Activated CD4-positive, alpha-beta T cell treated with anti-CD3 and anti-CD28 coated beads, Interleukin-10, Interleukin-2, amounts not matched to agents 100 ng/mL and 50 ng/mL, durations not matched to agents 16 hours and 8 hours (primary cell): ENCODE data around the gene LRRC34.

Experiments used
- DNase-seq: peaks from one replicate; pipeline ENCODE4 v3.0.0-alpha.2; 2020

The LRRC34 gene

GRCh38 chr3:169760479-169760878 is 52.2 kb downstream of the LRRC34 start:
- DNase-seq, result no peak

- peak; percentile 84 for DNase-seq
These were observed 53.4 kb downstream of the LRRC34 start for GRCh38 chr3:169759256-169759655.

- DNase-seq, result no peak
These were observed 54.2 kb downstream of the LRRC34 start for GRCh38 chr3:169758359-169758994.

- DNase-seq, result no peak
These were observed 57.2 kb downstream of the LRRC34 start for GRCh38 chr3:169755488-169755887.

GRCh38 chr3:169754711-169755110 is 58.0 kb downstream of the LRRC34 start:
- no peak for DNase-seq

GRCh38 chr3:169751875-169752274 is 60.8 kb downstream of the LRRC34 start:
- DNase-seq, result no peak

- DNase-seq, result no peak
These were observed 62.0 kb downstream of the LRRC34 start for GRCh38 chr3:169750665-169751064.

- peak; percentile 51 for DNase-seq
These were observed 64.0 kb downstream of the LRRC34 start for GRCh38 chr3:169748670-169749069.

GRCh38 chr3:169746924-169747323 is 65.8 kb downstream of the LRRC34 start:
- no peak for DNase-seq

GRCh38 chr3:169744366-169745054 is 68.2 kb downstream of the LRRC34 start:
- DNase-seq, result no peak
